IMR-90 (cell line): Measurements from ENCODE around the gene PRRC2A. TPM values are rescaled to one million over a fixed set of nuclear protein-coding genes. Genes with fewer than 3 reads are reported as not detected.
A peak's percentile ranks its signal among the peaks of the same experiment; 100 is the strongest.

ENCODE experiments used
- ATAC-seq: fragments of 200-7000 bp; cut with Tn5 transposase; 2 replicates; pipeline ENCODE4 v1.9.1; 2020; ENCODE audit warnings: low read depth, mild to moderate bottlenecking, moderate library complexity
- BruUV-seq: library from RNA; stranded (reverse); fragments of 400-500 nt; replicated peaks from 2 replicates; lab custom pipeline; 2021; lab: Mats Ljungman, UMichigan
- CTCF ChIA-PET: fragments of 300-600 bp; formaldehyde crosslinking; extraction: SDS; loops from one replicate; lab custom pipeline; 2021; ENCODE audit warnings: antibody characterized with exemption; lab: Yijun Ruan, JAX
- POLR2A ChIA-PET: fragments of 300-600 bp; sonication (Branson Sonifier 250); formaldehyde crosslinking; loops from one replicate; lab custom pipeline; 2022; ENCODE audit warnings: antibody characterized with exemption; ENCODE audit not compliant: unreplicated experiment; lab: Charles Lee
- DNase-seq: peaks from one replicate; pipeline ENCODE4 v3.0.0; 2013
- H2AFZ ChIP-seq: replicated peaks from 2 replicates; pipeline ENCODE3; 2013; ENCODE audit warnings: low read length, mild to moderate bottlenecking; ENCODE audit not compliant: poor library complexity
- H2AK5ac ChIP-seq: 2 replicates; pipeline ENCODE4 v1.6.1; 2013; ENCODE audit warnings: low read depth, low read length, inconsistent platforms
- H2AK9ac ChIP-seq: replicated peaks from 2 replicates; pipeline ENCODE3; 2013; ENCODE audit warnings: mild to moderate bottlenecking, low read depth, low read length, moderate library complexity; ENCODE audit not compliant: poor library complexity
- H2BK120ac ChIP-seq: 2 replicates; pipeline ENCODE4 v1.6.1; 2013; ENCODE audit warnings: low read depth, low read length, inconsistent platforms
- H2BK15ac ChIP-seq: 3 replicates; pipeline ENCODE4 v1.6.1; 2013; ENCODE audit warnings: low read depth, low read length, inconsistent platforms
- H2BK20ac ChIP-seq: 2 replicates; pipeline ENCODE4 v1.6.1; 2013; ENCODE audit warnings: low read depth, mild to moderate bottlenecking, inconsistent platforms, low read length, moderate library complexity
- H2BK5ac ChIP-seq: 2 replicates; pipeline ENCODE4 v1.6.1; 2013; ENCODE audit warnings: mild to moderate bottlenecking, low read depth, low read length, inconsistent platforms; ENCODE audit not compliant: poor library complexity, severe bottlenecking
- H3K14ac ChIP-seq: replicated peaks from 2 replicates; pipeline ENCODE4 v1.6.1; 2013; ENCODE audit warnings: low read depth, low read length, inconsistent platforms
- H3K18ac ChIP-seq: 2 replicates; pipeline ENCODE4 v1.6.1; 2013; ENCODE audit warnings: low read depth, low read length, control low read depth
- H3K23ac ChIP-seq: 2 replicates; pipeline ENCODE4 v1.6.1; 2013; ENCODE audit warnings: low read depth, low read length, inconsistent platforms
- H3K27ac ChIP-seq: 2 replicates; pipeline ENCODE4 v1.5.1; 2013; ENCODE audit warnings: mild to moderate bottlenecking, control low read depth, low read length; ENCODE audit not compliant: insufficient read depth
- H3K27me3 ChIP-seq: 2 replicates; pipeline ENCODE4 v1.6.1; 2013; ENCODE audit warnings: low read length; ENCODE audit not compliant: control insufficient read depth, insufficient read depth
- H3K36me3 ChIP-seq: 2 replicates; pipeline ENCODE4 v1.6.1; 2013; ENCODE audit warnings: low read length, mixed read lengths; ENCODE audit not compliant: control insufficient read depth, insufficient read depth
- H3K4ac ChIP-seq: 2 replicates; pipeline ENCODE4 v1.6.1; 2013; ENCODE audit warnings: low read depth, low read length, inconsistent platforms
- H3K4me1 ChIP-seq: 2 replicates; pipeline ENCODE4 v1.6.1; 2013; ENCODE audit warnings: low read length, mixed read lengths; ENCODE audit not compliant: control insufficient read depth, insufficient read depth
- H3K4me2 ChIP-seq: 2 replicates; pipeline ENCODE4 v1.6.1; 2013; ENCODE audit warnings: low read depth, mild to moderate bottlenecking, control low read depth, low read length, moderate library complexity
- H3K4me3 ChIP-seq: 2 replicates; pipeline ENCODE4 v1.5.1; 2013; ENCODE audit warnings: low read depth, mild to moderate bottlenecking, control low read depth, low read length, moderate library complexity; ENCODE audit not compliant: insufficient read depth
- H3K56ac ChIP-seq: 2 replicates; pipeline ENCODE4 v1.6.1; 2013; ENCODE audit warnings: low read length, inconsistent platforms; ENCODE audit not compliant: insufficient read depth; ENCODE audit errors: extremely low read depth
- H3K79me1 ChIP-seq, 2 experiments: 2 replicates each; pipeline ENCODE4 v1.6.1; 2013; ENCODE audit warnings: low read length in 2 of 2, inconsistent platforms in 1 of 2, low read depth in 1 of 2
- H3K9ac ChIP-seq: 2 replicates; pipeline ENCODE4 v1.6.1; 2013; ENCODE audit warnings: low read depth, low read length, control low read depth
- H3K9me1 ChIP-seq: 2 replicates; pipeline ENCODE4 v1.6.1; 2013; ENCODE audit warnings: low read length, inconsistent platforms; ENCODE audit not compliant: insufficient read depth
- H3K9me3 ChIP-seq: 2 replicates; pipeline ENCODE4 v1.6.1; 2013; ENCODE audit warnings: low read length; ENCODE audit not compliant: control insufficient read depth, insufficient read depth
- H4K20me1 ChIP-seq: 2 replicates; pipeline ENCODE4 v1.6.1; 2013; ENCODE audit warnings: low read length, inconsistent platforms; ENCODE audit not compliant: insufficient read depth
- H4K5ac ChIP-seq: 2 replicates; pipeline ENCODE4 v1.6.1; 2013; ENCODE audit warnings: mild to moderate bottlenecking, low read depth, low read length, control low read depth
- H4K8ac ChIP-seq, 2 experiments: 2 replicates each; pipeline ENCODE4 v1.6.1; 2013; ENCODE audit warnings: low read depth in 2 of 2, low read length in 2 of 2, control low read depth in 1 of 2, inconsistent platforms in 1 of 2
- H4K91ac ChIP-seq: 2 replicates; pipeline ENCODE4 v1.6.1; 2013; ENCODE audit warnings: low read depth, low read length, inconsistent platforms; ENCODE audit not compliant: insufficient read depth
- CEBPB ChIP-seq: IDR thresholded peaks from 2 replicates; pipeline ENCODE4 v1.6.1; 2012; ENCODE audit warnings: low read depth, low read length, improper control_type of control experiment
- CHD1 ChIP-seq: IDR thresholded peaks from 2 replicates; pipeline ENCODE4 v1.6.1; 2012; ENCODE audit warnings: low read depth, low read length, improper control_type of control experiment
- CTCF ChIP-seq: conservative IDR thresholded peaks from 2 replicates; pipeline ENCODE4 v1.5.1; 2012; ENCODE audit warnings: mild to moderate bottlenecking, low read depth, low read length, improper control_type of control experiment
- ELK1 ChIP-seq: fragments of 150-350 bp; IDR thresholded peaks from 2 replicates; pipeline ENCODE4 v1.6.1; 2016; ENCODE audit warnings: low read depth, mild to moderate bottlenecking, low read length, moderate library complexity, borderline replicate concordance
- NFE2L2 ChIP-seq: fragments of 150-350 bp; IDR thresholded peaks from 2 replicates; pipeline ENCODE4 v1.6.1; 2016; ENCODE audit warnings: low read depth, mild to moderate bottlenecking, low read length
- POLR2A ChIP-seq: IDR thresholded peaks from 2 replicates; pipeline ENCODE4 v1.6.1; 2012; ENCODE audit warnings: mild to moderate bottlenecking, low read depth, low read length
- RAD21 ChIP-seq: IDR thresholded peaks from 2 replicates; pipeline ENCODE4 v1.6.1; 2012; ENCODE audit warnings: low read length, improper control_type of control experiment
- SMC3 ChIP-seq: fragments of 150-350 bp; IDR thresholded peaks from 2 replicates; pipeline ENCODE4 v1.6.1; 2016; ENCODE audit warnings: low read depth, mild to moderate bottlenecking, antibody characterized with exemption, low read length, moderate library complexity
- USF2 ChIP-seq: fragments of 150-350 bp; IDR thresholded peaks from 2 replicates; pipeline ENCODE4 v1.6.1; 2017; ENCODE audit warnings: mild to moderate bottlenecking, antibody characterized with exemption, low read length, low read depth
- WGBS, 2 experiments: methylation state at CpG; one replicate each; pipeline versions ENCODE4 v1.1.5 to v1.1.7; 2013; ENCODE audit warnings: missing lambda C conversion rate in 2 of 2; ENCODE audit not compliant: insufficient read length in 1 of 2; ENCODE audit errors: extremely low coverage in 2 of 2; 5-methylcytosine and 5-hydroxymethylcytosine counted together
- dilution Hi-C: fragments of 300-500 bp; cut with HindIII; formaldehyde crosslinking; loops from one replicate; pipeline ENCODE4 v1.14.3; 2018; ENCODE audit warnings: low sequenced_read_pairs; ENCODE audit not compliant: unreplicated experiment
- in situ Hi-C: fragments of 300-500 bp; cut with MboI; formaldehyde crosslinking; loops from 3 replicates; pipeline ENCODE4 v1.14.3; 2019; ENCODE audit warnings: low sequenced_read_pairs, inconsistent platforms, mixed read lengths
- intact Hi-C: fragments of 100-400 bp; cut with micrococcal nuclease; formaldehyde crosslinking; loops from 2 replicates; pipeline ENCODE4 v1.10.0; 2022
- polyA plus RNA-seq, 3 experiments: library from polyadenylated mRNA; depleted of rRNA; stranded (reverse); fragments of >200 nt; gene quantifications; 2 replicates each; pipeline ENCODE4 v1.2.3, GENCODE V29; 2012; ENCODE audit warnings: low replicate concordance in 1 of 3
- total RNA-seq: library from RNA; depleted of rRNA; stranded (reverse); fragments of >200 nt; gene quantifications from 2 replicates; pipeline ENCODE4 v1.2.3, GENCODE V29; 2012

Gene PRRC2A
- total and polyA plus RNA-seq, 2 of the 4 experiments (the other 2 are of a cell fraction): 7.7 to 88.6 TPM

- H3K18ac ChIP-seq: no peak overlapping the region
- no peak overlapping the region for H2BK5ac ChIP-seq
- H3K4ac ChIP-seq: no peak overlapping the region
- dilution Hi-C loops (no loop called here), in situ Hi-C loops (loop anchor here (5.0 kb wide), 2 partner anchors 50 to 105 kb away; partner anchors contain the start of genes ATP6V1G2 and NFKBIL1), intact Hi-C loops (loop anchor here (5.0 kb wide), 1 partner anchor 200 kb away; no protein-coding TSS in a partner anchor)
- ChIA-PET CTCF (interaction anchor here (1.0 to 2.1 kb wide), 2 partner anchors 16 to 51 kb away, joined by 3 to 15 read pairs; partner anchors contain the start of gene ATP6V1G2), POLR2A (interaction anchor here (0.6 kb wide), 1 partner anchor 72 kb away, joined by 4 read pairs; no protein-coding TSS in a partner anchor)
- no peak overlapping the region for H3K4me2 ChIP-seq
- no peaks in the 10 kb centered on the region for H3K4me1 ChIP-seq
- H3K14ac ChIP-seq: no peak overlapping the region
- no peak overlapping the region for H2BK15ac ChIP-seq
- H2AK5ac ChIP-seq: no peak overlapping the region
- H3K9ac ChIP-seq: no peak overlapping the region
- 20% methylated on average over 2 of the region's 2 CpGs; no CpG with 5 or more reads in 1 of the 2 experiments for WGBS, 2 experiments
- no peak overlapping the region for H3K23ac ChIP-seq
- peak; percentile 44 for TF ChIP-seq SMC3
- no peak for TF ChIP-seq NFE2L2
- no peak for TF ChIP-seq CEBPB
- no peak for TF ChIP-seq CHD1
- no peak for TF ChIP-seq USF2
- no peak for TF ChIP-seq ELK1
- peak; percentile 42 for TF ChIP-seq RAD21
- TF ChIP-seq CTCF: peak; percentile 37
- TF ChIP-seq POLR2A: no peak
- no peak overlapping the region for H3K27ac ChIP-seq
- no peak overlapping the region for H3K56ac ChIP-seq
- no peaks in the 10 kb centered on the region; the same call in 1 of the 2 replicates for H3K27me3 ChIP-seq
- no peak overlapping the region for H2AFZ ChIP-seq
- H3K9me1 ChIP-seq: peaks cover 3% of the 10 kb centered on the region; the same call in 1 of the 2 replicates
- no TSS peak for BruUV-seq
- ATAC-seq (peak; percentile 56; the same call in 1 of the 2 replicates), DNase-seq (peak; percentile 31)
- H2BK20ac ChIP-seq: no peak overlapping the region
- no peak overlapping the region for H2AK9ac ChIP-seq
- no peak overlapping the region for H3K4me3 ChIP-seq
- H3K9me3 ChIP-seq: no peaks in the 10 kb centered on the region
- no peaks in the 10 kb centered on the region for H3K36me3 ChIP-seq
- no peak overlapping the region for H4K91ac ChIP-seq
- H3K79me1 ChIP-seq: no peaks in the 10 kb centered on the region
- no peak overlapping the region for H2BK120ac ChIP-seq
- H4K20me1 ChIP-seq: no peaks in the 10 kb centered on the region
- no peak overlapping the region for H4K8ac ChIP-seq
- no peak overlapping the region for H4K5ac ChIP-seq
These were observed 23.5 kb upstream of the PRRC2A start for GRCh38 chr6:31597006-31597405.
